Testis (tissue), 2 donors: ENCODE measurements around the gene SKOR2.

Experiments
- CTCF ChIP-seq, 3 experiments: fragments of 450-650 bp in 2 of 3; fragments of 200-600 bp in 1 of 3; sonication (generic) in 1 of 3; IDR thresholded peaks; one replicate each; pipeline ENCODE4 v1.5.1; 2016 to 2019; ENCODE audit warnings: antibody characterized with exemption in 3 of 3, mild to moderate bottlenecking in 2 of 3, moderate library complexity in 1 of 3
- POLR2A ChIP-seq: fragments of 450-650 bp; IDR thresholded peaks from one replicate; pipeline ENCODE4 v1.6.1; 2017; ENCODE audit warnings: antibody characterized with exemption, mild to moderate bottlenecking, moderate library complexity

GRCh38 chr18:47280121-47280520, 28.7 kb upstream of the SKOR2 start:
- TF ChIP-seq CTCF (IDR thresholded peaks at IDR 0.05) (no peak), POLR2A (no peak)
